ENCODE results near the gene KIF5B.

GRCh38 chr10:31982111-31982510 is 74.1 kb downstream of the KIF5B start:
- TF ChIP-seq POLR2A (IDR thresholded peaks at IDR 0.05) (no peak), CTCF (IDR thresholded peaks at IDR 0.05) (no peak)

All from thyroid gland (tissue), 4 donors.